K562 (cell line): Measurements from ENCODE around the gene REM1. TPM values are rescaled to one million over a fixed set of nuclear protein-coding genes. Genes with fewer than 3 reads are reported as not detected.

ENCODE experiments used
- ATAC-seq: fragments of 200-7000 bp; cut with Tn5 transposase; 3 replicates; pipeline ENCODE4 v1.9.1; 2020; ENCODE audit warnings: moderate library complexity
- BruUV-seq: library from RNA; stranded (reverse); fragments of 400-500 nt; replicated peaks from 2 replicates; lab custom pipeline; 2021; lab: Mats Ljungman, UMichigan
- CTCF ChIA-PET: fragments of 300-600 bp; formaldehyde crosslinking; extraction: SDS; loops from one replicate; lab custom pipeline; 2021; ENCODE audit warnings: low intra/inter-chr PET ratio; lab: Yijun Ruan, JAX
- POLR2A ChIA-PET: fragments of 300-600, 350-650 bp; sonication (Branson Sonifier 250); formaldehyde crosslinking; extraction: SDS; loops from one replicate; lab custom pipeline; 2021; ENCODE audit warnings: antibody characterized with exemption, inconsistent platforms; lab: Yijun Ruan, JAX
- DNase-seq, 4 experiments: peaks; one replicate each; pipeline versions ENCODE4 v3.0.0 to v3.0.0-alpha.2; 2011 to 2018; ENCODE audit warnings: low spot score in 3 of 4, mixed read lengths in 3 of 4; ENCODE audit errors: extremely low read depth in 1 of 4
- FAIRE-seq: peaks from 2 replicates; lab custom pipeline; 2011; peaks lifted over from hg19 to GRCh38; lab: Jason Lieb, UNC
- H2AFZ ChIP-seq: 2 replicates; pipeline ENCODE4 v1.6.0; 2011; ENCODE audit warnings: low read depth, low read length, control low read depth, inconsistent platforms
- H3K27ac ChIP-seq: fragments of 200-600 bp; 3 replicates; pipeline ENCODE4 v1.8.0; 2011; ENCODE audit warnings: low read depth, mild to moderate bottlenecking, control low read depth, inconsistent platforms, low read length, moderate library complexity, mixed read lengths; ENCODE audit errors: extremely low read depth
- H3K27me3 ChIP-seq, 2 experiments: fragments of 300-600 bp in 1 of 2; 2 replicates in 1 of 2; 3 replicates in 1 of 2; pipeline versions ENCODE4 v1.6.0 to v1.8.0; 2011; ENCODE audit warnings: inconsistent platforms in 2 of 2, low read length in 2 of 2, mild to moderate bottlenecking in 1 of 2, mixed read lengths in 1 of 2, moderate library complexity in 1 of 2; ENCODE audit not compliant: control insufficient read depth in 2 of 2, insufficient read depth in 2 of 2
- H3K36me3 ChIP-seq: fragments of 300-600 bp; 3 replicates; pipeline ENCODE4 v1.8.0; 2011; ENCODE audit warnings: mild to moderate bottlenecking, low read length, inconsistent platforms; ENCODE audit not compliant: control insufficient read depth, insufficient read depth
- H3K4me1 ChIP-seq, 2 experiments: fragments of 200-600 bp in 1 of 2; replicated peaks in 1 of 2; 2 replicates in 1 of 2; 3 replicates in 1 of 2; pipeline versions ENCODE4 v1.5.1 to v1.8.0; 2011; ENCODE audit warnings: inconsistent platforms in 2 of 2, low read length in 2 of 2, mild to moderate bottlenecking in 1 of 2, mixed read lengths in 1 of 2, moderate library complexity in 1 of 2; ENCODE audit not compliant: control insufficient read depth in 2 of 2, insufficient read depth in 2 of 2
- H3K4me2 ChIP-seq: 2 replicates; pipeline ENCODE4 v1.6.1; 2011; ENCODE audit warnings: low read length, control low read depth, inconsistent platforms, mixed read lengths; ENCODE audit not compliant: insufficient read depth
- H3K4me3 ChIP-seq: fragments of 200-600 bp; sonication (generic), shearing (Covaris generic); 2 replicates; pipeline ENCODE4 v1.5.1; 2016; ENCODE audit warnings: control low read depth, inconsistent platforms
- H3K79me2 ChIP-seq: fragments of 200-600 bp; 3 replicates; pipeline ENCODE4 v1.8.0; 2011; ENCODE audit warnings: low read length, inconsistent platforms; ENCODE audit not compliant: control insufficient read depth, insufficient read depth
- H3K9ac ChIP-seq, 2 experiments: 2 replicates each; pipeline versions ENCODE4 v1.6.0 to v1.6.1; 2011; ENCODE audit warnings: low read depth in 2 of 2, low read length in 2 of 2, control low read depth in 1 of 2, inconsistent platforms in 1 of 2, mild to moderate bottlenecking in 1 of 2, mixed read lengths in 1 of 2; ENCODE audit not compliant: insufficient read depth in 1 of 2
- H3K9me1 ChIP-seq: one replicate; pipeline ENCODE4 v1.6.0; 2011; ENCODE audit warnings: inconsistent platforms, mild to moderate bottlenecking, low read length, moderate library complexity; ENCODE audit not compliant: control insufficient read depth, insufficient read depth
- H3K9me3 ChIP-seq: replicated peaks from 2 replicates; pipeline ENCODE4 v1.5.1; 2011; ENCODE audit warnings: low read depth, low read length, inconsistent platforms; ENCODE audit not compliant: control insufficient read depth, insufficient read depth
- H4K20me1 ChIP-seq: replicated peaks from 2 replicates; pipeline ENCODE4 v1.6.1; 2011; ENCODE audit warnings: low read length, inconsistent platforms, mixed read lengths; ENCODE audit not compliant: control insufficient read depth, insufficient read depth
- BCL6 ChIP-seq: fragments of 250-450 bp; sonication (Bioruptor Pico); IDR thresholded peaks from 2 replicates; pipeline ENCODE4 v1.4.0; 2020
- CBFA2T3 ChIP-seq: fragments of 450-650 bp; IDR thresholded peaks from 2 replicates; pipeline ENCODE4 v1.6.1; 2017
- E2F6 ChIP-seq, 2 experiments: IDR thresholded peaks; 2 replicates each; pipeline ENCODE4 v1.6.1; 2011; ENCODE audit warnings: borderline replicate concordance in 1 of 2, control low read depth in 1 of 2, low read depth in 1 of 2, low read length in 1 of 2, mild to moderate bottlenecking in 1 of 2, mixed read lengths in 1 of 2, moderate library complexity in 1 of 2; ENCODE audit not compliant: insufficient read depth in 1 of 2, insufficient read length in 1 of 2, poor library complexity in 1 of 2, severe bottlenecking in 1 of 2; ENCODE audit errors: extremely low read depth in 1 of 2
- FOS ChIP-seq: IDR thresholded peaks from 3 replicates; pipeline ENCODE4 v1.6.1; 2011; ENCODE audit not compliant: insufficient read length; ENCODE audit errors: extremely low read depth
- KDM2B ChIP-seq: fragments of 250-450 bp; sonication (Bioruptor Pico); IDR thresholded peaks from 2 replicates; pipeline ENCODE4 v1.8.0; 2021; ENCODE audit warnings: mild to moderate bottlenecking, moderate library complexity
- NCOR1 ChIP-seq: fragments of 450-650 bp; IDR thresholded peaks from 2 replicates; pipeline ENCODE4 v1.6.1; 2016; ENCODE audit warnings: mild to moderate bottlenecking, moderate library complexity
- NRF1 ChIP-seq, 2 experiments: fragments of 450-650 bp; IDR thresholded peaks in 1 of 2; conservative IDR thresholded peaks in 1 of 2; 2 replicates each; pipeline ENCODE4 v1.6.1; 2014; ENCODE audit warnings: mild to moderate bottlenecking in 2 of 2
- PHB ChIP-seq: fragments of 250-450 bp; sonication (Bioruptor Pico); IDR thresholded peaks from 2 replicates; pipeline ENCODE4 v1.5.0; 2021
- RBFOX2 ChIP-seq: fragments of 200-400 bp; formaldehyde crosslinking; IDR thresholded peaks from 2 replicates; pipeline ENCODE4 v1.6.1; 2017; ENCODE audit warnings: low read depth, mild to moderate bottlenecking, low read length, moderate library complexity
- TAL1 ChIP-seq: fragments of 450-650 bp; IDR thresholded peaks from 2 replicates; pipeline ENCODE4 v1.6.1; 2016; ENCODE audit warnings: mild to moderate bottlenecking
- TCF7L2 ChIP-seq: fragments of 150-350 bp; IDR thresholded peaks from 2 replicates; pipeline ENCODE4 v1.6.1; 2016; ENCODE audit warnings: low read depth, mild to moderate bottlenecking, low read length, moderate library complexity
- ZNF445 ChIP-seq: fragments of 250-450 bp; sonication (Bioruptor Pico); IDR thresholded peaks from 2 replicates; pipeline ENCODE4 v1.4.0; 2020; ENCODE audit warnings: low read depth, mild to moderate bottlenecking, moderate library complexity
- WGBS: fragments of 100-300 bp; shearing (Covaris generic); methylation state at CpG from one replicate; pipeline ENCODE4 v1.1.6; 2016; ENCODE audit warnings: low coverage, mixed read lengths; ENCODE audit not compliant: insufficient coverage; ENCODE audit errors: missing lambda C conversion rate; 5-methylcytosine and 5-hydroxymethylcytosine counted together
- in situ Hi-C: fragments of 300-500 bp; cut with MboI; formaldehyde crosslinking; loops from 4 replicates; pipeline ENCODE4 v1.15.0; 2018; ENCODE audit warnings: inconsistent platforms, mixed read lengths
- intact Hi-C: fragments of 100-400 bp; cut with micrococcal nuclease; formaldehyde crosslinking; loops from 2 replicates; pipeline ENCODE4 v1.14.2; 2022
- polyA plus RNA-seq, 8 experiments: library from polyadenylated mRNA; depleted of rRNA in 4 of 8; stranded (reverse) in 5 of 8; unstranded in 3 of 8; fragments of >200 nt; fragmentation: Nextera tagmentation in 2 of 8; fragmentation: Illumina TruSeq in 1 of 8; extraction: Ambion mirVana in 2 of 8; extraction: Trizol in 1 of 8; gene quantifications; 2 replicates each; pipeline versions ENCODE4 v1.2.1 to v1.2.3, GENCODE V29; 2011 to 2014; ENCODE audit warnings: inconsistent platforms in 1 of 8, missing spikeins in 1 of 8
- total RNA-seq, 7 experiments: library from RNA; depleted of rRNA in 6 of 7; stranded (reverse); fragments of >200 nt in 6 of 7; fragmentation: Illumina TruSeq in 2 of 7; extraction: Trizol in 2 of 7; gene quantifications; 2 replicates each; pipeline versions ENCODE4 v1.2.1 to v1.2.3, GENCODE V29; 2011 to 2021; ENCODE audit warnings: low replicate concordance in 1 of 7

Gene REM1
- total and polyA plus RNA-seq, 9 of the 15 experiments (the other 6 are each of a cell fraction or from before 2014, with no cell fraction given) = not detected

GRCh38 chr20:31476643-31477215 is 1.6 kb downstream of the REM1 start:
- 0% methylated on average over 5 of the region's 6 CpGs for WGBS
- H3K9me3 ChIP-seq = no peaks in the 10 kb centered on the region
- intact Hi-C loops (no loop called here), in situ Hi-C loops (no loop called here)
- H3K27me3 ChIP-seq = peaks cover 30 to 41% of the 10 kb centered on the region in 2 experiments; a peak in 4 of 5 replicates
- no peak for FAIRE-seq
- no peaks in the 10 kb centered on the region for H3K9me1 ChIP-seq
- H3K27ac ChIP-seq = no peak overlapping the region
- H4K20me1 ChIP-seq = no peaks in the 10 kb centered on the region; the same call in 1 of the 2 replicates
- TF ChIP-seq BCL6 (CRISPR knock-in tag) = no peak
- TF ChIP-seq TCF7L2 = no peak
- no peak for TF ChIP-seq KDM2B (CRISPR knock-in tag)
- no peak overlapping the region for H3K9ac ChIP-seq
- ChIA-PET CTCF (no interaction called here), POLR2A (interaction anchor here (1.0 kb wide), 1 partner anchor 10 kb away, joined by 4 read pairs; no protein-coding TSS in a partner anchor)
- H3K4me2 ChIP-seq = no peak overlapping the region
- H3K4me3 ChIP-seq = no peak overlapping the region
- H3K36me3 ChIP-seq = no peaks in the 10 kb centered on the region
- ATAC-seq = no peak
- H3K79me2 ChIP-seq = no peaks in the 10 kb centered on the region
- peaks cover 5 to 16% of the 10 kb centered on the region in 2 experiments; a peak in 4 of 5 replicates for H3K4me1 ChIP-seq
- no peak overlapping the region for H2AFZ ChIP-seq
- no TSS peak for BruUV-seq
- DNase-seq = no peak

- Histone ChIP-seq H3K9ac (no peak overlapping the region), H3K4me3 (no peak overlapping the region), H3K4me2 (peak overlapping the region; percentile 6; the same call in 1 of the 2 replicates), H4K20me1 (no peaks in the 10 kb centered on the region), H3K79me2 (no peaks in the 10 kb centered on the region), H3K9me1 (no peaks in the 10 kb centered on the region), H3K4me1 (peaks cover 11 to 14% of the 10 kb centered on the region in 2 experiments; a peak in 3 of 5 replicates), H3K36me3 (no peaks in the 10 kb centered on the region), H3K9me3 (no peaks in the 10 kb centered on the region; the same call in 1 of the 2 replicates), H2AFZ (0 out of 2 replicates have a peak overlapping the region, but pooled peaks have one; percentile 37), H3K27ac (no peak overlapping the region), H3K27me3 (peaks cover 7 to 27% of the 10 kb centered on the region in 2 experiments; a peak in 4 of 5 replicates)
- ChIA-PET POLR2A (interaction anchor here (0.6 to 0.7 kb wide), 2 partner anchors 10 to 21 kb away, joined by 3 read pairs; no protein-coding TSS in a partner anchor), CTCF (no interaction called here)
- no TSS peak for BruUV-seq
- peak; percentile 93 for ATAC-seq
- peak; percentile 58 for FAIRE-seq
- DNase-seq = peak; percentile 62 to 83 (median 76)
- WGBS = 49% methylated on average over 27 of the region's 36 CpGs
- intact Hi-C loops (no loop called here), in situ Hi-C loops (no loop called here)
- TF ChIP-seq CBFA2T3 = peak; percentile 46; the same call in 1 of the 2 replicates
- peak; percentile 19; the same call in 1 of the 2 replicates for TF ChIP-seq NCOR1
- TF ChIP-seq TAL1 = peak; percentile 29; the same call in 1 of the 2 replicates
- TF ChIP-seq FOS = no peak
- no peak for TF ChIP-seq PHB (CRISPR knock-in tag)
- TF ChIP-seq RBFOX2 = 0 out of 2 replicates have a peak, but pooled peaks have one; percentile 17
- peak; percentile 91 to 92 for TF ChIP-seq NRF1 (conservative IDR thresholded peaks at IDR 0.05 in 1 of 2, IDR thresholded peaks at IDR 0.05 in 1 of 2)
- TF ChIP-seq ZNF445 (CRISPR knock-in tag) = no peak
- TF ChIP-seq E2F6 (IDR thresholded peaks at IDR 0.05; ENCODE audit: borderline replicate concordance in 1 of 2, extremely low read depth in 1 of 2, insufficient read depth in 1 of 2, insufficient read length in 1 of 2, low read depth in 1 of 2, low read length in 1 of 2, poor library complexity in 1 of 2, severe bottlenecking in 1 of 2) = peak; percentile 78 to 85
Observed at GRCh38 chr20:31484001-31484400, 8.9 kb downstream of the REM1 start.
